Esophagus muscularis mucosa (tissue), 3 donors: ENCODE results near the gene TMPRSS12.

ENCODE experiments used
- CTCF ChIP-seq, 3 experiments: fragments of 200-600 bp in 2 of 3; fragments of 450-650 bp in 1 of 3; sonication (generic) in 2 of 3; IDR thresholded peaks; one replicate each; pipeline ENCODE4 v1.5.1; 2017 to 2019; ENCODE audit warnings: antibody characterized with exemption in 3 of 3, mild to moderate bottlenecking in 2 of 3, moderate library complexity in 1 of 3
- POLR2A ChIP-seq: fragments of 450-650 bp; IDR thresholded peaks from one replicate; pipeline ENCODE4 v1.6.1; 2017; ENCODE audit warnings: antibody characterized with exemption, moderate library complexity, mild to moderate bottlenecking, low read depth

GRCh38 chr12:50862316-50862715, 19.6 kb downstream of the TMPRSS12 start:
- TF ChIP-seq CTCF (IDR thresholded peaks at IDR 0.05) (no peak), POLR2A (no peak)
